Type B pancreatic cell (in vitro differentiated cells): ENCODE measurements around the gene C7orf57. TPM values are rescaled to one million over a fixed set of nuclear protein-coding genes. Genes with fewer than 3 reads are reported as not detected.
"Not testable (repeated sequence)": the region's sequence is repeated elsewhere in the genome, so short reads cannot be mapped to it uniquely, and the experiment has no call there.

ENCODE experiments used
- DNase-seq: peaks from one replicate; pipeline ENCODE4 v3.0.0; 2021; ENCODE audit warnings: mixed read lengths; ENCODE audit not compliant: unreplicated experiment; ENCODE audit errors: extremely low spot score
- H3K27ac Mint-ChIP-seq: 2 replicates; pipeline ENCODE4 v1.8.0; 2021; ENCODE audit warnings: mild to moderate bottlenecking, mixed read lengths
- H3K27me3 Mint-ChIP-seq: 2 replicates; pipeline ENCODE4 v1.8.0; 2021; ENCODE audit warnings: mixed read lengths
- H3K36me3 Mint-ChIP-seq: 2 replicates; pipeline ENCODE4 v1.8.0; 2021; ENCODE audit warnings: mixed read lengths
- H3K4me1 Mint-ChIP-seq: one replicate; pipeline ENCODE4 v1.8.0; 2021; ENCODE audit warnings: mixed read lengths; ENCODE audit not compliant: unreplicated experiment
- H3K4me3 Mint-ChIP-seq: 2 replicates; pipeline ENCODE4 v1.8.0; 2021; ENCODE audit warnings: mild to moderate bottlenecking, mixed read lengths
- H3K9me3 Mint-ChIP-seq: 2 replicates; pipeline ENCODE4 v1.8.0; 2021; ENCODE audit warnings: mixed read lengths
- CTCF ChIP-seq: fragments of 200-600 bp; sonication (generic); conservative IDR thresholded peaks from 2 replicates; pipeline ENCODE4 v1.5.0; 2021; ENCODE audit warnings: antibody characterized with exemption, mild to moderate bottlenecking
- total RNA-seq: library from RNA; stranded (reverse); gene quantifications from 2 replicates; pipeline ENCODE4 v1.2.1, GENCODE V29; 2021; ENCODE audit warnings: low replicate concordance

C7orf57 gene
- total RNA-seq, 1 donor from 2014 or later, result 1.5 TPM

GRCh38 chr7:48077423-48077822 is 42.1 kb downstream of the C7orf57 start:
- no peaks in the 10 kb centered on the region for H3K4me1 Mint-ChIP-seq
- H3K27ac Mint-ChIP-seq, result no peak overlapping the region
- no peaks in the 10 kb centered on the region for H3K9me3 Mint-ChIP-seq
- no peak for DNase-seq
- H3K27me3 Mint-ChIP-seq, result no peaks in the 10 kb centered on the region
- H3K36me3 Mint-ChIP-seq, result no peaks in the 10 kb centered on the region
- TF ChIP-seq CTCF, result no peak
- H3K4me3 Mint-ChIP-seq, result no peak overlapping the region

- Mint-ChIP-seq H3K36me3 (no peaks in the 10 kb centered on the region), H3K27me3 (no peaks in the 10 kb centered on the region), H3K27ac (no peak overlapping the region), H3K9me3 (no peaks in the 10 kb centered on the region), H3K4me3 (no peak overlapping the region), H3K4me1 (no peaks in the 10 kb centered on the region)
- DNase-seq, result no peak
- TF ChIP-seq CTCF, result no peak
These were observed 43.1 kb downstream of the C7orf57 start for GRCh38 chr7:48078470-48078869.

GRCh38 chr7:48082378-48082777 is 47.0 kb downstream of the C7orf57 start:
- not testable (repeated sequence) for H3K36me3 Mint-ChIP-seq, H3K9me3 Mint-ChIP-seq, DNase-seq, H3K4me3 Mint-ChIP-seq, H3K27ac Mint-ChIP-seq, H3K4me1 Mint-ChIP-seq, H3K27me3 Mint-ChIP-seq

GRCh38 chr7:48083114-48083830 is 47.9 kb downstream of the C7orf57 start:
- no peaks in the 10 kb centered on the region for H3K9me3 Mint-ChIP-seq
- peaks cover 8% of the 10 kb centered on the region for H3K27me3 Mint-ChIP-seq
- no peak for DNase-seq
- H3K4me1 Mint-ChIP-seq, result peaks cover 4% of the 10 kb centered on the region
- no peak overlapping the region for H3K27ac Mint-ChIP-seq
- TF ChIP-seq CTCF, result no peak
- no peaks in the 10 kb centered on the region for H3K36me3 Mint-ChIP-seq
- H3K4me3 Mint-ChIP-seq, result no peak overlapping the region

GRCh38 chr7:48084727-48085432 is 49.5 kb downstream of the C7orf57 start:
- Mint-ChIP-seq H3K27me3 (peaks cover 11% of the 10 kb centered on the region), H3K9me3 (no peaks in the 10 kb centered on the region), H3K4me1 (peaks cover 4% of the 10 kb centered on the region), H3K4me3 (peak overlapping the region; percentile 2), H3K36me3 (no peaks in the 10 kb centered on the region), H3K27ac (peak overlapping the region; percentile 69)
- DNase-seq, result no peak
- no peak for TF ChIP-seq CTCF

GRCh38 chr7:48085433-48085791 is 50.1 kb downstream of the C7orf57 start:
- TF ChIP-seq CTCF, result no peak
- Mint-ChIP-seq H3K36me3 (no peaks in the 10 kb centered on the region), H3K27me3 (peaks cover 15% of the 10 kb centered on the region), H3K27ac (no peak overlapping the region), H3K4me1 (peaks cover 9% of the 10 kb centered on the region), H3K4me3 (peak overlapping the region; percentile 2), H3K9me3 (no peaks in the 10 kb centered on the region)
- no peak for DNase-seq
